ENCODE data around the gene ETV2.
"Not testable (repeated sequence)": the region's sequence is repeated elsewhere in the genome, so short reads cannot be mapped to it uniquely, and the experiment has no call there.

ETV2 gene

GRCh38 chr19:35628565-35629331 is 12.8 kb upstream of the ETV2 start, which contains the start of gene RBM42:
Gene RBM42 (plus strand): TSS chr19:35629036. CDS start chr19:35629154, 118 bp downstream.
- peak; percentile 93 for DNase-seq

- DNase-seq = no peak
These were observed 12.3 kb upstream of the ETV2 start for GRCh38 chr19:35629332-35629633.

- no peak for DNase-seq
These were observed 7.7 kb upstream of the ETV2 start for GRCh38 chr19:35633727-35634440.

GRCh38 chr19:35636651-35637050 is 4.9 kb upstream of the ETV2 start:
- DNase-seq = no peak

- no peak for DNase-seq
These were observed 4.4 kb upstream of the ETV2 start for GRCh38 chr19:35637165-35637564.

GRCh38 chr19:35639321-35639639 is 2.3 kb upstream of the ETV2 start:
- DNase-seq = no peak

- DNase-seq = no peak
These were observed 1.7 kb upstream of the ETV2 start for GRCh38 chr19:35639863-35640262.

GRCh38 chr19:35642312-35642711 is 767 bp downstream of the ETV2 start:
- no peak for DNase-seq

GRCh38 chr19:35642798-35643254 is 1.3 kb downstream of the ETV2 start:
- no peak for DNase-seq

GRCh38 chr19:35643255-35644205 is 2.0 kb downstream of the ETV2 start:
- peak; percentile 83 for DNase-seq

- DNase-seq = peak; percentile 93
These were observed 2.9 kb downstream of the ETV2 start for GRCh38 chr19:35644206-35644986.

- peak; percentile 83 for DNase-seq
These were observed 3.6 kb downstream of the ETV2 start for GRCh38 chr19:35644987-35645679.

- DNase-seq = no peak
These were observed 4.4 kb downstream of the ETV2 start for GRCh38 chr19:35645680-35646511.

- DNase-seq = peak; percentile 86
These were observed 6.7 kb downstream of the ETV2 start, which contains the start of gene COX6B1 for GRCh38 chr19:35648017-35648961. Gene COX6B1 (plus strand): TSS chr19:35648323. CDS start chr19:35651244, 2,921 bp downstream.

- no peak for DNase-seq
These were observed 9.0 kb downstream of the ETV2 start for GRCh38 chr19:35650581-35650980.

- not testable (repeated sequence) for DNase-seq
These were observed 13.3 kb downstream of the ETV2 start for GRCh38 chr19:35654828-35655227.

GRCh38 chr19:35655600-35655999 is 14.1 kb downstream of the ETV2 start:
- no peak for DNase-seq

- no peak for DNase-seq
These were observed 15.2 kb downstream of the ETV2 start for GRCh38 chr19:35656700-35657099.

- no peak for DNase-seq
These were observed 16.6 kb downstream of the ETV2 start for GRCh38 chr19:35657904-35658700.
